ENCODE data around the gene SLC12A2.

- TF ChIP-seq CTCF (IDR thresholded peaks at IDR 0.05) (no peak), POLR2A (IDR thresholded peaks at IDR 0.05) (no peak)
Measured at GRCh38 chr5:128091579-128091978, 8.0 kb downstream of the SLC12A2 start.

Measured in uterus (tissue), 2 donors.